Fibroblast of lung (primary cell): Measurements from ENCODE around the gene ARHGEF12. TPM values are rescaled to one million over a fixed set of nuclear protein-coding genes. Genes with fewer than 3 reads are reported as not detected.

Source experiments
- DNase-seq, 2 donors: peaks; one replicate each; pipeline versions ENCODE4 v3.0.0 to v3.0.0-alpha.2; 2010; ENCODE audit warnings: low read depth in 2 of 2
- H2AFZ ChIP-seq: 2 replicates; pipeline ENCODE4 v1.5.1; 2012; ENCODE audit warnings: low read length, control low read depth, inconsistent platforms
- H3K27ac ChIP-seq: 2 replicates; pipeline ENCODE4 v1.5.1; 2011; ENCODE audit warnings: low read length, control low read depth; ENCODE audit not compliant: insufficient read depth
- H3K27me3 ChIP-seq: 2 replicates; pipeline ENCODE4 v1.5.1; 2011; ENCODE audit warnings: mild to moderate bottlenecking, low read length; ENCODE audit not compliant: control insufficient read depth, insufficient read depth
- H3K36me3 ChIP-seq: 2 replicates; pipeline ENCODE4 v1.5.1; 2011; ENCODE audit warnings: low read length; ENCODE audit not compliant: control insufficient read depth, insufficient read depth
- H3K4me1 ChIP-seq: 2 replicates; pipeline ENCODE4 v1.5.1; 2011; ENCODE audit warnings: low read length; ENCODE audit not compliant: control insufficient read depth, insufficient read depth; ENCODE audit errors: extremely low read depth
- H3K4me2 ChIP-seq: 2 replicates; pipeline ENCODE4 v1.5.1; 2011; ENCODE audit warnings: low read length, control low read depth; ENCODE audit not compliant: insufficient read depth; ENCODE audit errors: extremely low read depth
- H3K4me3 ChIP-seq, 4 experiments: fragments of 200-600 bp in 1 of 4; sonication (generic) in 1 of 4; replicated peaks in 1 of 4; 2 replicates each; pipeline ENCODE4 v1.5.1; 2011 to 2016; ENCODE audit warnings: low read length in 4 of 4, low read depth in 3 of 4, mild to moderate bottlenecking in 3 of 4, control low read depth in 2 of 4, inconsistent platforms in 1 of 4, mixed read lengths in 1 of 4; ENCODE audit not compliant: insufficient read depth in 1 of 4; ENCODE audit errors: control extremely low read depth in 1 of 4
- H3K79me2 ChIP-seq: 2 replicates; pipeline ENCODE4 v1.5.1; 2012; ENCODE audit warnings: mild to moderate bottlenecking, low read length, inconsistent platforms; ENCODE audit not compliant: control insufficient read depth, insufficient read depth
- H3K9ac ChIP-seq: 2 replicates; pipeline ENCODE4 v1.5.1; 2011; ENCODE audit warnings: mild to moderate bottlenecking, low read length, control low read depth; ENCODE audit not compliant: insufficient read depth
- H3K9me3 ChIP-seq: 2 replicates; pipeline ENCODE4 v1.5.1; 2012; ENCODE audit warnings: low read depth, low read length; ENCODE audit not compliant: control insufficient read depth, insufficient read depth
- H4K20me1 ChIP-seq: 2 replicates; pipeline ENCODE4 v1.5.1; 2011; ENCODE audit warnings: low read length; ENCODE audit not compliant: control insufficient read depth, insufficient read depth; ENCODE audit errors: extremely low read depth
- CTCF ChIP-seq, 2 donors: IDR thresholded peaks in 1 of 2; conservative IDR thresholded peaks in 1 of 2; 1 replicate in 1 of 2; 2 replicates in 1 of 2; pipeline ENCODE4 v1.5.1; 2011 to 2012; ENCODE audit warnings: low read length in 2 of 2, control low read depth in 1 of 2, inconsistent platforms in 1 of 2, low read depth in 1 of 2, mild to moderate bottlenecking in 1 of 2
- EZH2 ChIP-seq: IDR thresholded peaks from 2 replicates; pipeline ENCODE4 v1.5.1; 2012; ENCODE audit warnings: low read length, control low read depth, mild to moderate bottlenecking; ENCODE audit errors: missing control alignments
- polyA plus RNA-seq, 2 donors: library from polyadenylated mRNA; depleted of rRNA in 1 of 2; stranded (reverse) in 1 of 2; unstranded in 1 of 2; fragments of >200 nt; gene quantifications; 2 replicates each; pipeline ENCODE4 v1.2.1, GENCODE V29; 2011 to 2012; ENCODE audit warnings: missing spikeins in 1 of 2
- total RNA-seq: library from RNA; depleted of rRNA; stranded (reverse); fragments of >200 nt; gene quantifications from 2 replicates; pipeline ENCODE4 v1.2.1, GENCODE V29; 2014

The ARHGEF12 gene
- total and polyA plus RNA-seq, 2 donors (not counting 1 experiment from before 2014, with no cell fraction given): 63.1 to 141 TPM

- Histone ChIP-seq H2AFZ (no peak overlapping the region), H3K9ac (no peak overlapping the region), H3K4me1 (no peaks in the 10 kb centered on the region), H3K36me3 (no peaks in the 10 kb centered on the region), H3K27ac (no peak overlapping the region), H3K27me3 (no peaks in the 10 kb centered on the region), H3K4me2 (no peak overlapping the region), H3K4me3 (no peak overlapping the region), H3K9me3 (no peaks in the 10 kb centered on the region), H3K79me2 (no peaks in the 10 kb centered on the region), H4K20me1 (no peaks in the 10 kb centered on the region)
- no peak for TF ChIP-seq CTCF (conservative IDR thresholded peaks at IDR 0.05 in 1 of 2, IDR thresholded peaks at IDR 0.05 in 1 of 2; ENCODE audit: low read depth in 1 of 2, low read length in 2 of 2)
- no peak for TF ChIP-seq EZH2
- DNase-seq: no peak
Measured at GRCh38 chr11:120492486-120492885, 156.3 kb downstream of the ARHGEF12 start.

GRCh38 chr11:120494595-120494994 is 158.4 kb downstream of the ARHGEF12 start:
- Histone ChIP-seq H2AFZ (no peak overlapping the region), H3K27ac (no peak overlapping the region)
- TF ChIP-seq EZH2 (no peak), CTCF (conservative IDR thresholded peaks at IDR 0.05 in 1 of 2, IDR thresholded peaks at IDR 0.05 in 1 of 2; ENCODE audit: low read depth in 1 of 2, low read length in 2 of 2) (no peak)

GRCh38 chr11:120499088-120499487 is 162.9 kb downstream of the ARHGEF12 start:
- DNase-seq: no peak
- Histone ChIP-seq H3K9ac (no peak overlapping the region), H4K20me1 (no peaks in the 10 kb centered on the region), H3K4me1 (no peaks in the 10 kb centered on the region), H3K27me3 (no peaks in the 10 kb centered on the region), H3K36me3 (no peaks in the 10 kb centered on the region), H3K27ac (no peak overlapping the region), H3K9me3 (no peaks in the 10 kb centered on the region), H2AFZ (no peak overlapping the region), H3K4me2 (no peak overlapping the region), H3K4me3 (no peak overlapping the region), H3K79me2 (no peaks in the 10 kb centered on the region)
- no peak for TF ChIP-seq EZH2
- TF ChIP-seq CTCF (conservative IDR thresholded peaks at IDR 0.05 in 1 of 2, IDR thresholded peaks at IDR 0.05 in 1 of 2; ENCODE audit: low read depth in 1 of 2, low read length in 2 of 2): no peak

More at GRCh38 chr11:120494595-120494994, 158.4 kb downstream of the ARHGEF12 start:
- Histone ChIP-seq H3K4me2 (no peak overlapping the region), H3K4me1 (no peaks in the 10 kb centered on the region), H4K20me1 (no peaks in the 10 kb centered on the region), H3K9ac (no peak overlapping the region), H3K27me3 (no peaks in the 10 kb centered on the region), H3K9me3 (no peaks in the 10 kb centered on the region), H3K4me3 (no peak overlapping the region), H3K79me2 (no peaks in the 10 kb centered on the region), H3K36me3 (no peaks in the 10 kb centered on the region)
- no peak for DNase-seq
